ENCODE measurements around the gene OR2T5. TPM values are rescaled to one million over a fixed set of nuclear protein-coding genes. Genes with fewer than 3 reads are reported as not detected.

The OR2T5 gene
- total RNA-seq, 2 experiments from 2014 or later, result not detected

Other genes starting within 250 kb of the OR2T5 start
- not detected for gene OR2T33, start 210.6 kb upstream of the OR2T5 start, total RNA-seq
- not detected for gene OR2T12, start 185.2 kb upstream of the OR2T5 start, total RNA-seq
- gene OR2M7, start 164.0 kb upstream of the OR2T5 start, total RNA-seq, result not detected
- gene OR14C36, start 139.8 kb upstream of the OR2T5 start, total RNA-seq, result not detected
- not detected for gene OR2T4, start 126.9 kb upstream of the OR2T5 start, total RNA-seq
- not detected for gene OR2T6, start 112.8 kb upstream of the OR2T5 start, total RNA-seq
- not detected for gene OR2T1, start 85.5 kb upstream of the OR2T5 start, total RNA-seq
- not detected for gene OR2T2, start 43.0 kb upstream of the OR2T5 start, total RNA-seq
- gene OR2T3, start 15.2 kb upstream of the OR2T5 start, total RNA-seq, result not detected
- not detected for gene OR2G6, start 19.5 kb downstream of the OR2T5 start, total RNA-seq
- gene OR2T29, start 74.2 kb downstream of the OR2T5 start, total RNA-seq, result not detected
- gene OR2T34, start 86.2 kb downstream of the OR2T5 start, total RNA-seq, result not detected
- not detected for gene OR2T10, start 109.1 kb downstream of the OR2T5 start, total RNA-seq
- not detected for gene OR2T11, start 146.5 kb downstream of the OR2T5 start, total RNA-seq
- gene OR2T35, start 156.7 kb downstream of the OR2T5 start, total RNA-seq, result not detected
- gene OR2T27, start 166.9 kb downstream of the OR2T5 start, total RNA-seq, result not detected
- gene OR14I1, start 214.2 kb downstream of the OR2T5 start, total RNA-seq, result not detected